ENCODE results near the gene ARL8B.

- TF ChIP-seq REST (IDR thresholded peaks at IDR 0.05) (no peak), CTCF (IDR thresholded peaks at IDR 0.05; ENCODE audit: low read depth, low read length, missing input control) (no peak), FOXA1 (IDR thresholded peaks at IDR 0.05) (no peak), ATF3 (IDR thresholded peaks at IDR 0.05) (no peak), TAF1 (conservative IDR thresholded peaks at IDR 0.05) (no peak), RAD21 (IDR thresholded peaks at IDR 0.05) (no peak), EGR1 (IDR thresholded peaks at IDR 0.05; ENCODE audit: low read depth in 2 of 2) (no peak), MAX (IDR thresholded peaks at IDR 0.05) (no peak), YY1 (IDR thresholded peaks at IDR 0.05) (no peak), JUND (IDR thresholded peaks at IDR 0.05) (no peak), HNF4A (conservative IDR thresholded peaks at IDR 0.05) (no peak), ZBTB33 (IDR thresholded peaks at IDR 0.05) (no peak), SP1 (IDR thresholded peaks at IDR 0.05) (no peak), GABPA (IDR thresholded peaks at IDR 0.05 in 1 of 2, conservative IDR thresholded peaks at IDR 0.05 in 1 of 2) (no peak)
Observed at GRCh38 chr3:5090197-5090596, 31.9 kb upstream of the ARL8B start.

All from liver (tissue), 3 donors.